Right lobe of liver (tissue), 6 donors: ENCODE measurements around the gene CYTH1. TPM values are rescaled to one million over a fixed set of nuclear protein-coding genes. Genes with fewer than 3 reads are reported as not detected.

ENCODE experiments used
- ATAC-seq, 4 donors: fragments of 200-7000 bp; cut with Tn5 transposase; one replicate each; pipeline ENCODE4 v1.9.1; 2020; ENCODE audit warnings: mild to moderate bottlenecking in 4 of 4, moderate library complexity in 4 of 4
- DNase-seq, 3 donors: peaks; one replicate each; pipeline ENCODE4 v3.0.0-alpha.2; 2020
- H3K27ac ChIP-seq, 3 donors: fragments of 200-600 bp; one replicate each; pipeline ENCODE4 v1.8.0; 2022
- H3K27me3 ChIP-seq, 2 donors: fragments of 200-600 bp; one replicate each; pipeline ENCODE4 v1.8.0; 2022
- H3K36me3 ChIP-seq, 4 donors: fragments of 200-600 bp; sonication (generic) in 1 of 4; one replicate each; pipeline versions ENCODE4 v1.5.1 to v1.8.0; 2017 to 2022; ENCODE audit warnings: control low read depth in 1 of 4
- H3K4me1 ChIP-seq, 4 donors: fragments of 200-600 bp; sonication (generic) in 1 of 4; one replicate each; pipeline versions ENCODE4 v1.5.1 to v1.8.0; 2017 to 2022; ENCODE audit warnings: control low read depth in 1 of 4
- H3K4me3 ChIP-seq, 3 donors: fragments of 200-600 bp; one replicate each; pipeline ENCODE4 v1.8.0; 2022
- H3K9me3 ChIP-seq, 4 donors: fragments of 200-600 bp; sonication (generic) in 1 of 4; one replicate each; pipeline versions ENCODE4 v1.5.1 to v1.8.0; 2017 to 2022; ENCODE audit warnings: control low read depth in 1 of 4
- CTCF ChIP-seq, 4 donors: fragments of 200-600 bp in 3 of 4; fragments of 450-650 bp in 1 of 4; IDR thresholded peaks; one replicate each; pipeline versions ENCODE4 v1.5.1 to v1.8.0; 2016 to 2022; ENCODE audit warnings: antibody characterized with exemption in 4 of 4, mild to moderate bottlenecking in 2 of 4
- POLR2A ChIP-seq: fragments of 450-650 bp; IDR thresholded peaks from one replicate; pipeline ENCODE4 v1.6.1; 2017; ENCODE audit warnings: antibody characterized with exemption, mild to moderate bottlenecking
- WGBS: methylation state at CpG from one replicate; pipeline ENCODE4 v1.1.6; 2018; ENCODE audit warnings: low coverage, low lambda C conversion rate; ENCODE audit not compliant: insufficient coverage; ENCODE audit errors: missing lambda C conversion rate; 5-methylcytosine and 5-hydroxymethylcytosine counted together
- intact Hi-C, 2 donors: fragments of 100-400 bp; cut with DNase I; formaldehyde crosslinking; loops; one replicate each; pipeline versions ENCODE4 v1.11.2 to v1.14.1; 2022
- total RNA-seq, 6 experiments: library from RNA; depleted of rRNA in 2 of 6; stranded (reverse); fragments of >200 nt in 2 of 6; fragmentation: NEBNext Ultra II Directional in 3 of 6; extraction: Animal tissue kit (Norgen Biotek cat#: 25700) in 3 of 6; gene quantifications; one replicate each; pipeline versions ENCODE4 v1.1.0 to v1.2.4, GENCODE V29; 2016 to 2023
- donor health status: DM: no; HTN: yes; CAD: no.
- donor health status: DM: no; HTN: no; CAD: no.
- donor health status: DM: no; HTN: no; CAD: no.
- donor health status: DM: no; HTN: yes; CAD: no.
- donor health status: DM: no; HTN: yes; CAD: no.

CYTH1 gene
- total RNA-seq, 6 experiments from 2014 or later, result 14.8 to 46.2 (median 28.8) TPM

- peaks cover 0 to 38% (median 15%) of the 10 kb centered on the region in 4 donors for H3K4me1 ChIP-seq
- ATAC-seq (no peak), DNase-seq (no peak)
- no peaks in the 10 kb centered on the region for H3K27me3 ChIP-seq
- 80% methylated on average over 2 of the region's 5 CpGs for WGBS
- no peak overlapping the region for H3K27ac ChIP-seq
- H3K9me3 ChIP-seq, result no peaks in the 10 kb centered on the region
- no peaks in the 10 kb centered on the region for H3K36me3 ChIP-seq
- H3K4me3 ChIP-seq, result no peak overlapping the region
- TF ChIP-seq POLR2A (no peak), CTCF (IDR thresholded peaks at IDR 0.05) (no peak)
- intact Hi-C loops, result no loop called here
Measured at GRCh38 chr17:78731904-78732303, 50.2 kb downstream of the CYTH1 start.

- no peak overlapping the region for H3K27ac ChIP-seq
- WGBS, result no CpG with 5 or more reads among the region's 1 CpG
- no peaks in the 10 kb centered on the region for H3K27me3 ChIP-seq
- ATAC-seq (no peak), DNase-seq (no peak)
- no peaks in the 10 kb centered on the region for H3K9me3 ChIP-seq
- intact Hi-C loops, result no loop called here
- no peaks in the 10 kb centered on the region for H3K36me3 ChIP-seq
- H3K4me3 ChIP-seq, result no peak overlapping the region
- TF ChIP-seq CTCF (IDR thresholded peaks at IDR 0.05) (no peak), POLR2A (no peak)
- peaks cover 0 to 38% (median 11%) of the 10 kb centered on the region in 4 donors for H3K4me1 ChIP-seq
Measured at GRCh38 chr17:78729641-78730040, 52.4 kb downstream of the CYTH1 start.

DNA sequence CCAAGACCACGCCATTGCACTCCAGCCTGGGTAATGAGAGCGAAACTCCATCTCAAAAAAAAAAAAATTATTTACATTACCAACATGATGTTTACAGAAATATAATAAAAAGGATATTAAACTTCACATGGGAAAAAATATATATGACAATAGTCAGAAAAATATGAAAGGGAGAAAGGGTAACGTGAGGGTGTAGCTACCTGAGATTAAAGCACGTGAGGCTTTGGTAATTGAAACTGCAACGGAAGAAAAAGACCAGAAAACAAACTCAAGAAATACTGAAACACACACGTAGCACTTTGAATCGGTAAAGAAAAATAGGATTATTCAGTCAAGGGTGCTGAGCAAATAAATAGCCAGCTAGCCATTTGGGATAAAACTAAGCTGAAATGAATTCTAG is 53.6 kb downstream of the CYTH1 start:
- TF ChIP-seq POLR2A, result no peak
- no peak for TF ChIP-seq CTCF (IDR thresholded peaks at IDR 0.05)
- no peak overlapping the region for H3K4me3 ChIP-seq
- DNase-seq (no peak), ATAC-seq (no peak)
- intact Hi-C loops, result no loop called here
- no peaks in the 10 kb centered on the region for H3K9me3 ChIP-seq
- 90% methylated on average over 7 of the region's 7 CpGs for WGBS
- no peak overlapping the region for H3K27ac ChIP-seq
- H3K27me3 ChIP-seq, result no peaks in the 10 kb centered on the region
- peaks cover 0 to 38% (median 9%) of the 10 kb centered on the region in 4 donors for H3K4me1 ChIP-seq
- H3K36me3 ChIP-seq, result no peaks in the 10 kb centered on the region

DNA sequence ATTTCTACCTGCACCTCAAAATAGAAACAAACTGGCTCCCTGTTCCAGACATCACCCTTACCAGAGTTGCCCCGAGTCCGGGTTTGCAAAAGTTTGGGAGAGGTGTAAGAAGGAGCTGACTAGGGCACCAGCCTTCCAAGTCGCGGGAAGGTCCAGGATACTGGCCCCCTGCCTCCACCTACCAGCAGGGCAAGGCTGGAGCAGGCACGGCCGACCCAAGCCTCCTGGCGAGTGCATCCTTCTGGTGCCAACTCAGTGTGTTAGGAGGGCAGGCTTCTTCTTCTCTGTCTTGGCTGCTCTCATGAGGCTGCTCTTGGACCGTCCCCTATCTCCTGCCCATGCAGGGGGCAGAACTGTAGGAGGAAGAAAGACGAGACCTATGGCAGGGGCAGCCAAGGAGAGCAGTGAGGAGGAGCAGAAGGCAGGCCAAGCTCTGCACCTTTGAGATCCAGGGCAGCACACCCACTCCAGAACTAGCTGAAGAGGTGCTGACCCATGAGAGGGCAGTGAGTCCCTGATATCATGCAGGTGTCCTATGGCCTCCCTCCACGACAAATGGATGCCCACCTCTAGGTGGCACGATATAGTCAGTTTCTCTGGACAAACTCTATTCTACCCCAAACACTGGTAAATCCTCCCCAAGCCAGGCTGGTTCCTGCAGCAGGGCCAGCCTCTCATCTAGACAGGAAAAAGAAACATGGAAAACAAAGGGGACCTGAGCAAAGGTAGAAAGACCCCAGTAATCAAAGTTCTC is 54.4 kb downstream of the CYTH1 start:
- Histone ChIP-seq H3K4me1 (peaks cover 0 to 38% (median 10%) of the 10 kb centered on the region in 4 donors), H3K4me3 (no peak overlapping the region), H3K9me3 (no peaks in the 10 kb centered on the region), H3K27me3 (no peaks in the 10 kb centered on the region), H3K36me3 (no peaks in the 10 kb centered on the region), H3K27ac (no peak overlapping the region)
- intact Hi-C loops, result no loop called here
- no peak for DNase-seq
- WGBS, result 60% methylated on average over 1 of the region's 11 CpGs
- no peak for ATAC-seq
- TF ChIP-seq POLR2A (no peak), CTCF (IDR thresholded peaks at IDR 0.05) (no peak)
